GM19239 (cell line): ENCODE data around the gene C1QTNF3.

Source experiments
- DNase-seq: peaks from one replicate; pipeline ENCODE4 v3.0.0; 2011; ENCODE audit warnings: low spot score; ENCODE audit not compliant: insufficient read length
- FAIRE-seq: peaks from 2 replicates; lab custom pipeline; 2011; peaks lifted over from hg19 to GRCh38; lab: Jason Lieb, UNC

C1QTNF3 gene

DNA sequence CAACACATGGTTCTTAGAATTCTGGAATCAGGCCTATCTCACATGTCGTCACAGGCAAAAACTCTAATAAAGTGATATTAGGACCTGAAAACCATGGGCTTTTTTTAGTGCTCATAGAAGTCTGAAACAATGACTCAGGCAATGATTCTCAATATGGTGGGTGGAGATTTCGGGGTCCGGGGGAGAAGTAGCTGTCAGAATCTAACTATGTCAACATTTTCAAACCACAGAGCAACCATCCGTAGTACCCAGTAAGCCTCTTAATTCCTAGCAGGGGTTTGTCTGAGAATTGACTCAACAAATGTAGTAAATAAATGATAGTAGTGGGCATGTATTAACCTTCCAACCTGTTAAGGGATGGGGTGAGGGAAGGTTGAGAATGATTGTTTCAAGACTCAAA, 37.8 kb downstream of the C1QTNF3 start:
- FAIRE-seq = no peak

DNA sequence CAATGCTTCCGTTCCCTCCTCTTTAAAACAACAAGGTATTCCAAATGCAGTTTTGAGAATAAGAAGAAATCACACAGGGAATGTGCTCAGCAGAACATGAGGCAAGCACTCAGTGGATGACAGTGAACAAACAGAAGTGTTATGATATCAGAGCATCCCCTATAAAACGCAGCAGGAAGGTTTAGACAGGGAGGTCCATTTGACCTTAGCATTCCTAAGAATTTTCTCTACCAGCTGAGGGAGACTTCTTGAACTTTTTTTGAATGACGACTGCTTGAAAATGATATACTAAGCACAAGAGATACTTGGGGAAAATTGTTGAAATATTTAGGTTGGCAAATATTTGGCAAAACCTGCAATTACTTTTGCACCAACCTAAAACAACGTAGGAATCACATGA, 39.1 kb downstream of the C1QTNF3 start:
- FAIRE-seq (no peak), DNase-seq (no peak)

More for the DNA sequence above, 37.8 kb downstream of the C1QTNF3 start:
- DNase-seq = no peak

DNA sequence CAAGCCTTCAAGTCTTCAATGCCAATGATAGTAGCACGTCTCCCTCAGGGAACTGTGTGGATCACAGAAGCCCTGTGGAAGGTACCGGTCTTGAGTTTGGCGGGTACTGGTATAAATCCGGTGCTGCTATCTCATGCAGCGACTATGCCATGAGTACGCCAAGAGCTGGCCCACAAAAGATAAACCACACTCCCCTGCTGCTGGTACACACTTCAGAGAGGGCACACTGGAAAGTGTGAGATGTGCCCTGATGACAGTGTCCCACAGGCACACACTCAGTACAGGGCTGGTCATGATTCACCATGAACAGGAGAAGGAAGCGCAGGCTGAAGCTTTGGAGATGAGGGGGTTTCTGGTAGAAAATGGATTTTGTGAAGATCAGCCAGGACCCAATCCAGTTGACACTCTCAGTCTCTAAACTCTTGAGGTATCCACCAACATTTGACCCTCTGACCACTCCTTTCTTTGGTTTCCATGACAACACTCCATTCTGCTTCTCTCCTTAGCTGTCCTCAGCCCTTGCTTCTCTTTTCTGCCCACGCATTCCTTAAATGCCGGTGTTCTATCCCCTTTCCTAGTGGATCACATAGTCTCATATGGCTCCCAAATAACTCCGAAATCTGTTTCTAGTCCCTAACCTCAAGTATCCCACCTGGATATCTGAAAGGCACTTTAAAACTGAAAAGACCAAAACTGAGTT, 40.2 kb downstream of the C1QTNF3 start:
- DNase-seq (no peak), FAIRE-seq (no peak)

DNA sequence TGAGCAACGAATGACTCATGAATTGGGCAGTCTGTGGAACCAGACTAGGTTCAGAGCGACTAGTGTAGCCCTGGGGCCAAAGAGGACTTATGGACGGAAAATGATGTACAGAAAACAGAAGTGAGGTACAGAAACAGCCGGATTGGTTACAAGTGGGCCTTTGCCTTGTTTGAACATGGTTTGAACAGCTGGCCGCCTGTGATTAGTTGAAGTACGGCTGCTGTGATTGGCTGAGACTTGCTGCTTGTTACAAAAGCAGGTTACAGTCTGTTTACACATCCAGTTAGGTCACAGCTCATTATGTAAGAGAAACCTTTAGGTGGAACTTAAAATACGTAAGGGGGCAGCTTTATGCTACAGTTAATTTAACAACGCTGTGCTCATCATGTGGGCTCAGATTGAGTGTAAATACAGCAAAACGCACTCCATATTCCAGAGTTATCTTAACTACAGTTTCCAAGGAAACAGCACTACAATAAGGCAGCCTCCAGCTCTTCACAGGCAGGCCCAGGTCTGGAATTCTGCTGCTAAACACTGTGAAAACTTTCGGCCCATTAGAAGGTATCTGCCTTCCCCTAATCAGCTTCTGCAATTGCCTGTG, 41.7 kb downstream of the C1QTNF3 start:
- FAIRE-seq (no peak), DNase-seq (no peak)

DNA sequence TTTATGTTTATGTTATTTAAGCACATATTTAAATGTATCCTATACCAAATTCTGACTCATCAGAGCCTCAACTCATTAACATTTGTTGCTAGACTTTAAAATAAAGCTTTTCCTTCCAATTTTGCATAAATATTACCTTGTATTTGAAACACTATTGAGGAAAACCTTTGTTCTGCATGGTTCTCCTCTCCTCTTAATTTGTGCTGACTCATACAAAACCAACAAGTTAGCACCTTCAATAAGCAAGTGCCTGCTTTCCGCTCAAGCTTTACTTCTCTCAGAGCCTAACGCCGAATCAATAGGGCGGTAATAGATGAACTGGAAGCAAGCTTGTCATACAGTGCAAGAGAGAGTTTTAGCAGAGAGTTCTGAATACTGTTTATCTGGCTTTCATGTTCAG, 43.0 kb downstream of the C1QTNF3 start:
- FAIRE-seq = no peak
- DNase-seq = no peak

DNA sequence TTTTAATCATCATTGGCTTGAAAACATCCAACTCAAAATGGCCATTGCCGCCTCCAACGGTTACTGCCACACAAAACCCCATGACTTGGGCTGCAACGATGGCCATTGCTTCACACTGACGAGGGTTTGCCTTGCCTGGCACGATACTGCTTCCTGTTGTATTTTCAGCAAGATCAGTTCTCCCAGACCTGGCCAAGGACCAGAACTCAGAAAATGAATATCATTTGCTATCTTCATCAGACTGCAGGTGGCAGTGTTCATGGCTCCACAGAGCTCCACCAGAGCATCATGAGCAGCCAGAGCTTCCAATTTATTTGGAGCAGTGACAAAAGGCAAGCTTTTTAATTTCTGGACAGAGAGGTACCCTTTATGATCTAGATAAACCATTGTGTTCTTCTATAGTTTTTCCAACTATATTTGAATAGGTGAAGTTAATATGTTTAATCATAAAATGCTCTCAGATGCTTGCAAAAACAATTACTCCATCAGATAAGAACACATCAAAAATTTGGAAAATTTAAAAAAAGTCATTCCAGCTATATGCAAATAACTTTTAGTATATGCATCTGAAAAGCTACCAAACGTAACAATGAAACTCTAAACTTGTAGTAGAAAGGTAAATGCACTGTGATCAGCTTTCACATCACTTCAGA, 45.6 kb downstream of the C1QTNF3 start:
- peak; percentile 75 for FAIRE-seq
- DNase-seq = peak; percentile 17

DNA sequence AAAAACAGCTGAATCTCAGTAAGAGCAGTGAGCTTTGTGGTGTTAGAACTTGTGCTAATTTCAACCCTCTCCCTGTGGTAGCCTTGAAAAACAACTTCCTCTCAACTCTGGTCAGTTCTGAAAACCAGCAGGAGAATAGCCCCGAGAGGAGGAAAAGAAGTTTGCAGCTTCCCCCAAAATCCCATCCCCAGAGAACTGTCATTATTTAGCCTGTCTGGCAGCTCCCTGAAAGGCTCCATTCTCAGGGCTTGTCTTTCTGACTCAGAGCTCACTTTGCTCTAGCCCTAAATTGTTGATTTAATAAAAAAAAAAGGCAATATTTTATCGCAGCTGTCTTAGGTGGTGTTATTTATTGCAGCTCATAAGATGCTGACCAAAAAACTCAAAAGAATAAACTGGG, 47.1 kb downstream of the C1QTNF3 start:
- FAIRE-seq = no peak
- no peak for DNase-seq

DNA sequence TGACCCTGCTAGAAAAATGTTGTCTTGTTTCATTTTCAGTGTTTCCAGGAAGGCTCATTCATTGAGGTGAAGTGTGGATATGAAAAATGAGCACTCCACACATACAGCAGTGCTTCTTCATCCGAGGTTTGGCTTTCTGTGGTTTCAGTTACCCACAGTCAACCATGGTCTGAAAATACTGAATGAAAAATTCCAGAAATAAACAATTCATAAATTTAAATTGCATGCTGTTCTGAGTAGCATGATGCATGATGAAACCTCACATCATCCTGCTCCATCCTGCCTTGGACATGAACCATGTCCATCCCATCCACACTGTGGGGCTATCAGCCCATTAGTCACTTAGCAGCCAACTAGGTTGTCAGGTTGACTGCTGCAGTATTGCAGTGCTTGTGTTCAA, 48.2 kb downstream of the C1QTNF3 start:
- no peak for FAIRE-seq
- no peak for DNase-seq

DNA sequence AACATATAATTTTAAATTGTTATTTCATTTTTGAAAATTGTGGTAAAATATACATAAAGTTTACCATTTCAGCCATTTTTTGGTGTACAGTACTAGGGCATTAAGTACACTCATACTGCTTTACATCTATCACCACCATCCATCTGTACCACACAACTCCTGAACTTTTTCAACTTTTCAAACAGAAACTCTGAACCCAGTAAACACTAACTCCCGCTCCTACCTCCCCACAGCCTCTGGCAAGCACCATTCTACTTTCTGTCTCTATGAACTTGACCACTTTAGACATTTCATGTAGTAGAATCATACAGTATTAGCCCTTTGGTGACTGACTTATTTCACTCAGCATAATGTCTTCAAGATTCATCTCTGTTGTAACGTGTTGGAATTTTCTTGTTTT, 50.1 kb downstream of the C1QTNF3 start:
- no peak for DNase-seq
- no peak for FAIRE-seq

DNA sequence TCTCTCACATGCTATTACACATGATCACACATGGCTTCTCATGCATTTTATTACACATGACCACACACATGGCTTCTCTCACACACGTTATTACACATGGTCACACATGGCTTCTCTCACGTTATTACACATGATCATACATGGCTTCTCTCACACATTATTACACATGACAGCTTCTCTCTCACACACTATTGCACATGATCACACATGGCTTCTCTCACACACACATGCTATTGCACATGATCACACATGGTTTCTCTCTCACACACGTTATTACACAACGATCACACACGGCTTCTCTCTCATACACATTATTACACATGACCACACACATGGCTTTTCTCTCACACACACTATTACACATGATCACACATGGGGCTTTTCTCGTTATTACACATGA, 57.6 kb downstream of the C1QTNF3 start:
- FAIRE-seq = no peak
- DNase-seq = no peak

DNA sequence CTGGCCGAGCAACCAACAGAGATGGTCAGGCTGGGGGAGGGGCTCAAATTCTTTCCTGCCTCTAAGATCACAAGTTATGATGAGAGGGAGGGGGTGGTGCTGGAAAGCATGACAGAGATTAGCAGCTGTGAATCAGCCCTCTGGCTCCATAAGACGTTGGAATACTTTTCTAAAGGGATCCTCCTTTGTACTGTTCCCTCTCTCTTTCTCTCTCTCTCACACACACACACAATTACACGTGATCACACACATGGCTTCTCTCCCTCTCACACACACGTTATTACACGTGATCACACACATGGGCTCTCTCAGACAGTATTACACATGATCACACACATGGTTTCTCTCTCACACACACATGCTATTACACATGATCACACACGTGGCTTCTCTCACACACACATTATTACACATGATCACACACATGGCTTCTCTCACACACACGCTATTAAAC, 58.3 kb downstream of the C1QTNF3 start, which contains the start of gene SLC45A2:
Gene SLC45A2 (minus strand): TSS at position 23 of the 454 bp plus-strand sequence. CDS start 110 bp downstream, outside the sequence.
- DNase-seq = no peak
- FAIRE-seq = no peak

DNA sequence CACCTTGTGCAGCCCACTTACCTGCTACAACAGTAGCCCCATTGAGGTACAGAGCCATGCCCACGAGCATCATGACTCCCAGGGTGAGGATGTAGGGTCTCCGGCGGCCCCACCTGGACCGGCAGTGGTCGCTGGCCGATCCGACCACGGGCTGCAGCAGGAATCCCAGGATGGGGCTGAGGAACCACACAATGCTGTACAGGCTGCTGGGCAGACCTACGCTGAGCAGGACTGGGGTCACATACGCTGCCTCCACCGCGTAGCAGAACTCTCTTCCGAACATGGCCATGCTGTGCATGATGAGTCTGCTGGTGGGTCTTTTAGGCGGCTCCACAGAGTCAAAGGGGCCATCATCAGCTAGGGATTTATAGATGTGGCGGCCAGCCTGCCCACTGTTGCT, 58.8 kb downstream of the C1QTNF3 start:
- no peak for DNase-seq
- FAIRE-seq = no peak

DNA sequence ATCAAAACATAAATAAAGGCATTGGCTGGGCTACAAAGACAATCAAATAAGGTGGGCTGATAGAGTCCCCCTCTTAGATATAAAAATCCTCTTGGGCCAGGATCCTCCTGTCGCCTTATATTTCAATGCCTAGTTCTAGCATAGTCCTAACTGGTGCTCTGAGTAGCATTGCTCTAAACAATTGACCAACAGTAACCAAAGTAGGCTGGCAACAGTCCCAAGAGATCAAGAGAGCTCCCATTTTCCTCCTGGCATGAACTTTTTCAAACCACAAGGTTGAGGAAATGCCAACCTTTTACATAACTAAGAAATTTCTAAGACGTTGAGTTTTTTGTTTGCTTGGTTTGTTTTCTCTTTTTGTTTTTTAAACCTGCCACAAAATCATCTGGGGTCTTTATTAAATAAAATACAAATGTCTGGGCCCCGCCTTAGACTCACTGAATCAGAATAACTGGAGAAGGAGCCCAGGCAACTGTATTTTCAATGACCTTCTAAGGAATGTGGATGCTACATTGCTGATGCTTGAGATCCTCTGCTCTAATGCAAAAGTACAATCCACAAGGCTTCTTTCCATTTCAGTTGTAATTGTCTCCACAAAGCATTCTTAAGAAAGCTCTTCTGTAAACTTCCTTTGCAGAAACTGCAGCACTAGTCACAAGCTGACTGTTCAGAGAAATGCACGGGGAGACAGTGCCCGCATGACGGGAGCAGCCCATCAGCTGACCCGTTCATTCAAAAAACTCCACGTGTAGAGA, 61.4 kb downstream of the C1QTNF3 start:
- FAIRE-seq (no peak), DNase-seq (no peak)

DNA sequence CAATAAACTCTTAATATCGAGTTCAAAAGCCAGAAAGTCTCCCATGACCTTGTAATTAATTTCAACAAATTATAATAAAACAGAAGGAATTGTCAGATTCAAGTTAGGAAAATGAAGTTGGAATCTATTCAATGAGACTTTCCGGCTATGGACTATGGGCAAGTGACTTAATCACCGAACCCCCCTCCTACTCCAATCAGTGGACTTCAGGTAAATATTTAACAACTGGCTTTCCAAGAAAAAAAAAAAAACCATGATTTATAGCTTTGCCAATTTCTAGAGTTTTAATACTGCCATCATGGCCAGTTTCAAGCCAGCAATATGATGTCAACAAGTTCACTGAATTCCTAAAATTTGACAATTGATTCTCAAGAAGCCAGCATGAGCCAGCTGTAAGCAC, 63.0 kb downstream of the C1QTNF3 start:
- FAIRE-seq = no peak

DNA sequence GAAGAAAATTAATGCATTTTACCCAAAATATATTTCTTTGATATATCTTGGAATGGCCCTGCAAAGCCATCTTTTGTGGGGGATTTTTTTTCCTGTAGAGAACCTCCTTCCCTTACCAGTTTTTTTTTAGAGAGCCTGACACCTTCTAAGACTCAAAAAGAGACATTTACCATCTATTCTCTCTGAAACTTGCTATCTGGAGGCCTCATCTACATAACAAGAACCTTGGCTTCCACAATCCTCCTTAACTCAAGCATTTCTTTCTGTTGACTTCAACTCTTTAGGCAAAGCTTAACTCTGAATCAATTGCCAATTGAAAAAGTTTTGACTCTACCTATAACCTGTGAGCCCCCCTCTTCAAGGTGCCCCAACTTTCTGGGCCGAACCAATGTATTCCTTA, 64.7 kb downstream of the C1QTNF3 start:
- no peak for DNase-seq
- FAIRE-seq = no peak

More for the DNA sequence above, 63.0 kb downstream of the C1QTNF3 start:
- DNase-seq = no peak

DNA sequence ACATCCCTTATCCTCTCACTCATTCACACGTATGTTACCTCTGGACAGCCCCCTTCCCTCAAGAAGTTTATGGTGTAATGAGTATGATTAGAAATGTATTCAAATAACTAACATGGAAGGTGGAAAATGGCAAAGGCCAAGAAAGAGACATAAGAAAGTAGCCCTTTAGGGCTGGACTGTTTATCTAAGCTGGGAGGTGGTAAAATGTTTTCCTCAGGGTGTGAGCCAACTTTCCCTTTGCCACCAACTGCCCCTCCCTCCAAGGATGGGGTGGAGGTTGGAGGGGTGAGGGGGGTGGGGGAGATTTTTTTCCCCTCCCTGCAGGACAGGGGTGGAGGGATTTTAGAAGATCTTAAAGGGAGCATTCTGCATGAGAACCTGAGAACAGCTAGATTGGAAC, 66.7 kb downstream of the C1QTNF3 start:
- DNase-seq (no peak), FAIRE-seq (no peak)

DNA sequence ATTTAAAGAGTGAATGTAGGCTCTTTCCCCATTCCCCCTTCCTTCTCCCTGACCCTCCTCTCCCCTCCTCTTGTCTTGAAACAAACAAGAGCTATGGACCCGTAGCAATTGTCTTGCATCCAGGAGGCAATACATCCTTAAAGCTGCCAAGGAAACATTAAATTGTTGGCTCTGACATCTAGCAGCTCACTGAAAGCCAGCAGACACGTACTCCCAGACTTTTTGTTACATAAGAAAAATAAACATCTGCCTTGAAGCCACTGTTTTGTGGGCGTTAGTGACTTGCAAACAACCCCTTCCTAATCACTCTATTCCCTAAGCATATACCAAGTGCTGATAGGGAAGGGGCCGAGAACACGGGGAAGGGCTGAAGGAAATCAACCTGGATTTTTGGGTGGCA, 67.2 kb downstream of the C1QTNF3 start:
- DNase-seq (no peak), FAIRE-seq (no peak)

DNA sequence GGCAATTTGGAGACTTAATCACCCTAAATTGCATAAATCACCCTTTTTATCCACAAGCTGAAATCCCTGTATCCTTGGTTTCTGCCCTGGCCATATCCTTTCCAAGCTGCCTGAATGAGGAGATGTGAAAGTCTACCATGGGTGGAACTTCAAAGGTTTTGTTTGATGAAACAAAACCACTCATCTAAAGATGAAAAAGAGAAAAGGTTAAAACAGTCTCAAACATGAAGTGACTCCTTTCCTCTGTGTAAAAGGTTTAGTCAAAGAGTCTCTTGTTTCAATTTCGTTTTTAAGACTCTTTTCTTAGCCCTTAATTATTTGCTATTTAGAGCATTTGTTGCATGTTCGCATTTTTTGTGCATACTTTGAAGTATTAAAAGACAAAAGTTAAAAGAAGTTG, 69.7 kb downstream of the C1QTNF3 start:
- FAIRE-seq = peak; percentile 56
- DNase-seq = no peak

DNA sequence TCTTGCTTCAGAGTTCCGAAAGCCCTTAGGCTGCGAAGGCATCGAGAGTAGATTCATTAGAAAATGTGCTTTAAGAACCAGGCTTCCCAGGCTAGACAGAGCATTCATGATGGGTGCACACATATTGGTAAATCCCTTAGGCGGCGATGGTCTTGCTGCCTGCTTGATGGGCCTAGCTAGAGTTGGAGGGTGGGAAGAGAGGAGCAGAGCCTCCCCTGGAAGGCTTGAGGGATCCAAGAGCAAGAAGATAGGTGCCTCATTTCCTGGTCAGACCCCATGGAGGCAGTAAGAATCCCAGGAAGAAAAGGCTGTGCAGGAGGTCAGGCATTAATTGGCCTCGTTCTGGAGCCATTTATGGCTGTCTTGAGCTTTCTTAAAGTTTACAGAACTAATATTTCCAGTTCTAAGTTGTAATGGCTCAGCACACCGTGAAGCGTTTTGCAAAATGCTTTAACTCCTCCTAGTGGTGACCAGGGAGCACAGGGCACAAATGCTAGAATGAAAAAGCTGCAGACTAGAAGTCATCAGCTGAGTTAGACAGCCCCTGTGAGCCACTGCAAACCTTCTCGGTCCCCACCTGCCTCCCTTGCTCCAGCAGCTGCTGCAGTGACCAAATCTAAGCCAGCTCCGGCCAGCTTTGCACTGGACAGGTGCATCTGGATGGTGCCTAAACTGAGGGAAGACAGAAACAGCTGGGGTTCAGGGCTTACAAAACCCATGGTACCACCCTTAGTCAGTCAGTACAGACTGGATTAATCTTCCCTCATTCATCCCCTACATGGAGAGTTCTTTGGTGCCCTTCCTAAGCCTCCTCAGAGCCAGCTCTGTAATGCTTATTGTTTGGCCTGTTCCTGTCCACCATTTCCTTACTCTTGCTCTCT, 73.2 kb downstream of the C1QTNF3 start:
- peak; percentile 61 for FAIRE-seq

More for the DNA sequence above, 73.2 kb downstream of the C1QTNF3 start:
- DNase-seq = peak; percentile 42
